PC-3 (cell line): Measurements from ENCODE around the gene DCAF7.

Source experiments
- CTCF ChIP-seq: fragments of 300-600 bp; sonication (generic); conservative IDR thresholded peaks from 2 replicates; pipeline ENCODE4 v1.5.1; 2017; ENCODE audit warnings: antibody characterized with exemption, low read depth, mild to moderate bottlenecking, low read length
- EZH2 ChIP-seq: fragments of 300-600 bp; sonication (generic); IDR thresholded peaks from one replicate; pipeline ENCODE4 v1.6.1; 2017; ENCODE audit warnings: antibody characterized with exemption, mild to moderate bottlenecking, low read length; ENCODE audit not compliant: unreplicated experiment
- EZH2phosphoT487 ChIP-seq: fragments of 300-600 bp; sonication (generic); IDR thresholded peaks from 2 replicates; pipeline ENCODE4 v1.6.1; 2018; ENCODE audit warnings: mild to moderate bottlenecking, antibody characterized with exemption, low read length, borderline replicate concordance

GRCh38 chr17:63546308-63547082 lies 3.8 kb upstream of the DCAF7 start:
- no peak for TF ChIP-seq CTCF
- TF ChIP-seq EZH2: no peak
- no peak for TF ChIP-seq EZH2phosphoT487
